HG02938 (cell line): ENCODE data around the gene FOXK1.

ENCODE experiments used
- ATAC-seq: cut with Tn5 transposase; IDR thresholded peaks from one replicate; pipeline ENCODE4 v1.9.1; 2021; ENCODE audit warnings: mild to moderate bottlenecking, moderate library complexity; ENCODE audit not compliant: unreplicated experiment

FOXK1 gene

DNA sequence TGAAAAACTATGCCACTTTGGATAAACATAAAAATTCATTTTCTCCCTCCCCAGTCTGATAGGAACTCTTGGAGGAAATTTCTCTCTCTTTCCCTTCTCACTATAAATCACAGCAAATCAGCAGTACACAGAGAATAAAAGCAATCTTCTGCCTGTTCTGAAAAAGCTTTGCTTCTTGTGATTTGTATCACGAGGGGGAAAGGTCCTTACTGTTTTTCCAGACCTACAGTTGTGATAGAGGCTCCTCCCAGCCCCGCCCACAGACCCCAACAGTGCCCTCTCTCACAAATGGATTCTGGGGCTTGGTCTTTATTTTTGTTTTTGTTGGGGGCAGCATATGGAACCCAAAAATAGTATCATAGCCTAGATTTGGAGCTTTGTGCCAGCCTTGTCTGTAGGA, 12.2 kb downstream of the FOXK1 start:
- no peak for ATAC-seq

DNA sequence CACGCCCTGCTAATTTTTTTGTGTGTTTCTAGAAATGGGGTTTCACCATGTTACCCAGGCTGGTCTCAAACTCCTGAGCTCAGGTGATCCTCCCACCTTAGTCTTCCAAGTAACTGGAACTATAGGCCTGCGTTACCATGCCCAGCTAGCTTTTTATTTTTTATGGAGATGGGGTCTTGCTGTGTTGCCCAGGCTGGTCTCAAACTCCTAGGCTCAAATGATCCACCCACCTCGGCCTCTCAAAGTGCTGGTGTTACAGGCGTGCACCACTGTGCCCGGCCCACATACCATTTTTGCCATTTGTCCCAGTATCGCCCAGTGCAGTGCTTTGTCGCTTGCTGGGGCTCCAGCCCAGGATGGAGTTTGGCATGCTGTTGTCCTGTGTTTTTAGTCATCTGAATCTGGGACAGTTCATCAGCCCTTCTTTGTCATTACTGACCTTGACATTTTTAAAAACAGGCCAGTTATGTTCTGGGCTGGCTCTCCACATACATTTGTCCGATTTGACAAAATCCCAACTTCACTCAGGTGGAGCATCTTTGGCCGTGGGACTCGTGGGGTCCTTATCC, 16.7 kb downstream of the FOXK1 start:
- ATAC-seq, result no peak

DNA sequence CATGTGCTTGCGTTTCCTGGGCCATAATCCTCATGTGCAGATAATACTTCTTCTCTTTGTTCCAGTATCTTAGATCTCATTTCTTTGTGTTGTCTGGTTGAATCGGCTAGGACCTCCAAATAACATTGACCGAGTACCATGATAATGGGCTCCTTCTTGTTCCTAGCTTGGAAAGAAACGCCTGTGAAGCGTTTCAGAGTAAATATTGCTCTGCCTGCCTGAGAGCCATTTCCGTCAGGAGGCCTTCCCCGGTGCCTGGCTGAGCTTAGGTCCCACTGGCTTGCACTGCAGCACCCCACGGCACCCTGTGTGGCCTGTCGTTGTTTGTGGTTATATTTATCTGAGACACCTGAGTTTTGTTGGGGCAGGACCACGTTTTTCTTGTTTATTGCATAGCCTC, 17.7 kb downstream of the FOXK1 start:
- no peak for ATAC-seq

DNA sequence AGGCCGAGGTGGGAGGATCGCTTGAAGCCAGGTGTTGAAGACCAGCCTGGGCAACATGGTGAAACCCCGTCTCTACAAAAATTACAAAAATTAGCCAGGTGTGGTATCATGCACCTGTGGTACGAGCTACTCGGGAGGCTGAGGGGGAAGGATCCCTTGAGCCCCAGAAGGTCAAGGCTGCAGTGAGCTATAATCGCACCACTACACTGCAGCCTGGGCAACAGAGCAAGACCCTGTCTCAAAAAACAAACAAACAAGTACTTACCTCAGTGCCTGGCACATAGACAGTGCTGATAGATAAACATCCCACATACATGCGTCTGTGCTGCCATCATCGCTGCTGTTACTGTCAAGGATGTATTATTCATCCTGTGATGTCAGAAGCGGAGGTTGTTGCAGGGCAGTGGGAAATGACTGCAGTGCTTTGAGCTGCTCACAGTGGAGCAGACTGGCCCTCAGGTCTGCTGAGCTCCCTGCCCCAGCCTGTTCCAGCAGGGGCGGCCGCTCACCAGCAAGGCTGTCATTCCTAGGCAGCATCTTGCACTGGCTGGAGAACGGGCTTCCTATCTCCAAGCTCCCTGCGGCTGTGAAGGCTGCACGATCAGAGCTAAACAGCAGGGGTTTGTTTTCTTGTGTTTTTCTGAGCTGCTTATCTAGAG, 18.6 kb downstream of the FOXK1 start:
- ATAC-seq, result no peak

DNA sequence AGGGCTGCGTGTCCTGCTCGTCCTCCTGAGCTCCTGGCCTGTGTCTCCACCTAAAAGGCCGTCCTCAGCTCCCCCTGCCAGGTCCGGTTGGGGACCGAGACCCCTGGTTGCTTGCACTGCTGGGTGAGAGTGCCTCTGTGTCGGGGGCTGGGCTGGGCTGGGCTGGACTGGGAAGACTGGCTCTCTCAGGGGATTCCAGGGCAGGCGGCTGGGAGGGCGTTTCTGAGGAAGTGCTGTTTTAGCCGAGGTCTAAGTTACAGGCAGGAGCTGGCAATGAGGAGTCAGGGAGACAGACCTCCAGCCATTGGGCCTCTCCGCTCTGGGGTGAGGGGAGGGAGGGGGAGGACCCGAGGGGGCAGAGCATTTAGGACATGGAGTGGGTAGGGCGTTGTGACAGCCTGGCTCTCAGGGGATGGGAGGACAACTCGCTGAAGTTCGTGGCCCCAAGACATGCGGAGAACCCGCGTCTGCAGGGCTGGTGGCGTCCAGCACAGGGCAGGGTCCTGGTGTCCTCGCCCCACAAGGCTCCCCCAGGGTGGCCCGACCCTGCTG, 20.9 kb downstream of the FOXK1 start:
- no peak for ATAC-seq

DNA sequence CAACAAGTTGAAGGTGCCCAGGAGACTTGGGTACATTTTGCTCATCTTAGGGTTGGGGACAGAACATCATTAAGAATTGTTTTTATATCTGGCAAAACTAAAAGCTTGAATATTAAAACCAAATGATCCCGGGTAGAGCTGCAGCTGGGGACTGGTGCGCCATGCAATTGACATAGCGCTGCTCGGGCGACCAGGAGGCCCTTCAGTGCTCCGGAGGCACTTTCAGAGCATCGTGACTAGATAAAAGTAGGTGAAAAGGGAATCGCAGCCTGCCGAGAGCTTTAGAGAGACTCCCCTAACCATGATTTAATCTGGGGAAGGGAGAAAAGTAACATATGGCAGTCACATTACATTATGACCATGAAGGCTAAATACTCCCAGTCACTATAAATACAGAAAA, 21.4 kb downstream of the FOXK1 start:
- no peak for ATAC-seq

DNA sequence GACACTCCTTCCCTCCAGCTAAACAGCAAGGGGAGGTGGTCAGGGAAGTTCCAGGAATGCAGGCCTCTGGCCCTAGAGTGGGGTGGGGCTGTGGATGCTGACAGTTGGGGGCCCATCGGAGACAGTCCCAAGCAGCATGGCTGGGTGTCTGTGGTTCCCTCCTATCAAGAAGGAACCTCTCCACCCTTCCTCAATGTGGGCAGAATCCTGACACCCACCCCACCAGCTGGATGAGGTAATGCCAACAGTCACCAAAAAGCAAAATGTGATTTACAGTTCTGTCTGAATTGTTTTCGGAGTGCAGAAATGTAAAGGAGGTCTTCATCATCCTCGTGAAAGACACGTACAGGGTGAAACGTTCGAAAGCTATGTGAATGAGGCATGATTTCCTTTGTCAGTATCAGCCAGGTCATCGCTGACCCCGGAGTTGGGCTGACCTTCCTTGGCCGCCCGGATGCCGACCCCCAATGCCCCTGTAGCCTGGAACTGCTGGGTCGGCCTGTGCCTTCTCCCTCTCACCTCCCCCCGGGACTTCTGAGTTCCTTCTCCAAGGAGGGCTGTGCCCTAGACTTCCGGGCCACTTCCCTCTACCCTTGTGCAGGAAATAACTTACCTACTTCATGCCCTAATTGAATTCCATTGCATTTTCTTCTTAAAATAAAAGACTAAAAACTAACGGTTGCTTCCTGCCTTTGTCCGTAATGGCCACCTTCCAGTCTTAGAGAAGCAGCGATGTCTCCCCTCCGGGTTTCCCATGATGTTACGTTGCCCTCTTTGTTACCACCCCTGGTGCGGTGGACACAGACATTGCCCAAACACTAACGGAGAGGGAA, 24.5 kb downstream of the FOXK1 start:
- no peak for ATAC-seq

DNA sequence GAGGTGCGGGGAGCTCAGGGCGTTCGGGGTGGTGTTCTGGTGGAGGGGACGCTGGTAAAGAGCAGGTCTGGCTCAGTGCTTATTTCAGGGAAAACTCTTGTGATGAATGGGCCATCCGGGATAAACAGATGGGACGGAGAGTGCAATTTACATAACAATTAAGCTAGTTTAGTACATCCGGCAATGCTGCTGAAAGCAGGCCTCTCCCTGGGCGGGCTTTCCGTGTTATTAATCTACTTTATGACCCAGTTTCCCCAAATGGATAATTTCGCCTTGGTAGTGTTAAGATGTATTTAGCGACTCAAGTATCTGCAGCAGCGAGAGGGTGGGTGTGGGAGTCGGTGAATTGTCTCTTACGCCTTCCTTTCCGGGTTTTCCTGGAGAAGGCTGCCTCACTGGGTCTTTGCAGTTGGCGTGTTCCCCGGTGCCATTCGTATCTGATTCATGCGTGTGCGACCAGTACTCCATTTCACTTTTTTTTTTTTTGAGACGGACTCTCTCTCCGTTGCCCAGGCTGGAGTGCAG, 25.2 kb downstream of the FOXK1 start:
- no peak for ATAC-seq

DNA sequence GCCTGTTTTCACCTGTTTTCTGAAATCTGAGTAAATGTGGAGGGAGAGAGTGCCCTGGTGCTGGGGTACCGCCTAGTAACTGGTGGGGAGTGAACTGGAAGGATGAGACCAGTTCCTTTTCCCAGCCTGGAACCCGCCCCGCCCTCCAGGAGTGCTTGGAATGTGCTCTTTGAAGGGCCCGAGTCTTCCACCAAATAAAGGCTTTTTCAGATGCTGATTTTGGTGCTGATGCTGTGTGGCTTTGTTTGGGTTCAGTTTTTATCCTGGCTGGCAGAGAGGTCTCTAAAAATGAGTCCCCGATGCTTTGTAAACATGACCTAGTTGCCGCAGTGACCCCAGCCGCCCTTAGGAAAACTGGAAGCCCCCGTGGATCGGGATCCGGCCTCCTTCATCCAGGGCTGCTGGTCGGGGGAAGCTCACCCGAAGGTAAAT, 25.9 kb downstream of the FOXK1 start:
- ATAC-seq, result no peak

DNA sequence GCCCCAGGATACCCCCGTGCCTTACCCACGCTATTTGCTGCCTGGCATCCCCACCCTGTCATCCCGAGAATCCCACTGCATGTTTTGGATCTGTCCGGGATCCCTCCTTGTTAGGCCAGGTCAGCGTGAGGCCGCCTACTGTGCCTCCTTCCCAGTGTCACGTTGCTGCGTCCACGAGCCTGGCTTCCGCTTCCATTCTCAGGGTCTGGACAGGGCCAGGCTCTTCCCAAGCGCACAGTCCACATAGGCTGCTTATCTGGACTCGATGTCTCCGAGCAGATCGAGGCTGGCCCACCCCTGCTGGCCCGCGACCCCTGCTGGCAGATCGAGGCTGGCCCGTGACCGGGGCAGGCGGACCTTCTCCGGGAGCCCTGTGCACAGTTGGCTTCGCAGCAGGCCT, 27.1 kb downstream of the FOXK1 start:
- ATAC-seq, result no peak

DNA sequence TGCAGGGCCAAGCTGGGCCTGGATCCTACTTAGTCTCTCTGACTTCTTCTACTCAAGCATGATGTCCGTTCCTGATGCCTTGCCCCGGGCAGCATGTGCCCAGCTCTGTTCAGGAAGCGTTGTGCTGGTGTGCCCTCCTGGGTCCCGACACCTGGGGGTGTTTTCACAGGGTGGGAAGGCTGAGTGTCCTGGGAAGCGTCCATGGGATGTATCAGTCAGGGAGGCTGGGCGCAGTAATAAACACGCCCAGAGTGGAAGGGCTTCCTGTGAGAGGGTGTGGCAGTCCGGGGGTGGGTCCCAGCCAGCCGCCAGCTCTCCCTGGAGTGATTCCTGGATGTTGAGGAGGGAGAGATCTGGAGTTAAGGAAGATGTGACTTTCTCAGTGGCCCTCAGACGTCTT, 29.0 kb downstream of the FOXK1 start:
- no peak for ATAC-seq

DNA sequence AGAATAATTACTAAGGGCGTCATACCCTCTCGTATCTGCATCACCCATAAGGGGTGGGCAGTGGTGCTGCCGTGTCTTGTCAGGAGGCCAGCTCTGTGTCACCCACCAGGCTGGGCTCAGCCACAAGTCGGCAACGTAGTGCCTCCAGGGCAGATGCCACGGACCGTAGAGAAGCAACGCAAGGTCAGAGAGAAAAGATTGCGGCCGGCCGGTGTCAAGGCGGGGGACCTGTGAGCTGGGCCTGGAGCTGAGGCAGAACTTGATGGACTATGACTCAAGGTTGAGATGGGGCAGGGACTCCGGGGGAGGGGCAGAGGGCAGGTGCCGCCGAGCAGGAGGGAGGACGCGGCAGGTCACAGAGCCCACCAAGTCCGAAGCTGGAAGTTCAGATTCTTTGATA, 29.5 kb downstream of the FOXK1 start:
- no peak for ATAC-seq

DNA sequence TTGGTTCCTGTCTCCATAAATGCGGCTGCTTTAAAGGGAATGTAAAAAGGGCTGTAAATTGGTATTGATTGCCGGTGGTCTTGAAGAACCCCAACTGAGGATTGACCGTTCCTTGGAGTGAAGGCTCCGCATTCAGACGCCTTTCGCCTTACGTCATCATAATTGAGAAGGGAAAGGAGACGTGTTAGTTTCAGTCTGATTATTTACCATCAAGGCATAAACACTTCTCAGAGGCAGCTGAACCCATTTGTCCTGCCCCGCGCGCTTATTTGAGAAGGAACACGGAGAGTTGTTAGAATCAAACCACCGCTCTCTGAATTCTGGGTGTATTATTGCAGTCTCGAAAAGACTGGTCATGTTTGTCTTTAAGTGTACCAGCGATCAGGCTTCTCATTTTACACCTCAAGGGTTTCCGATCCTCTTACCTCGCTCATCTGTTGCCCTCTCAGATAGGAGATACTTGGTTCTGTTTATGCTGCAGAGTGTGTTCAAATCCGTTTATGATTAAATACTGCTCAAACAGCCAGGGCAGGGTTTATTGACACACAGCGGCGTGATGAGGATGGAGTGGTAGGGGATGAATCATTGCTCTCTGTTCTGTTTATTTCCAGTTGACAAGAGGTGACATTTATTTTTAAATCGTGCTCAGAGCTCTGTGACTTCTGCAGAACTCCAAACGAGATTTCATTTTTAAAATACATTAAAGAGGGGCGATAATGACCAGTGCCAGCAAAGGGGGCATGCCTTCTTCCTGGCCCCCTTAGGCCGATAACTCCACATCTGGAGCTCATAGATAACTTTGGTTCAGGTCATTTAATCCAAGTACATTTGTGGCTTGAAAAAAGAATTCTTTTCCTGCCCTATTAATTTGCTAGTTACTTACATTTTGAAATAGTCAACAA, 30.4 kb downstream of the FOXK1 start:
- peak; percentile 55 for ATAC-seq

DNA sequence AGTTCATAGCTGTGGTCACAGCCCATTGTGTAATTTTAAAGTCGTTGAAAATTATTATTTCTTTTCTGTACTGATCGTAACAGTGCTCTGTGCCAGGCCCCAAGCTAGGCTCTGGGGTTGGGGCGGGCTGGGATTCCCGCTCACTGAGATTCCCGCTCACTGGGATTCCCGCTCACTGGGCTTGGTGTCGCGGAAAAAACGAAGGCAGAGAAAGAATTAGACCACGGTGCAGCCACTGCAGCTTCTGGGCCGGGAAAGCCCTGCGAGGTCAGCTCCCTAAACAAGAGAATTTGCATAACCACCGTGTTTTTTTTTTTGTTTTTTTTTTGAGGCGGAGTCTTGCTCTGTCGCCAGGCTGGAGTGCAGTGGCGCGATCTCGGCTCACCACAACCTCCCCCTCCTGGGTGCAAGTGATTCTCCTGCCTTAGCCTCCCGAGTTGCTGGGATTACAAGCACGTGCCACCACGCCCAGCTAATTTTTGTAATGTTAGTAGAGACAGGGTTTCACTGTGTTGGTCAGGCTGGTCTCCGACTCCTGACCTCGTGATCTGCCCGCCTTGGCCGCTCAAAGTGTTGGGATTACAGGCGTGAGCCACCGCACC, 31.2 kb downstream of the FOXK1 start:
- peak; percentile 67 for ATAC-seq

DNA sequence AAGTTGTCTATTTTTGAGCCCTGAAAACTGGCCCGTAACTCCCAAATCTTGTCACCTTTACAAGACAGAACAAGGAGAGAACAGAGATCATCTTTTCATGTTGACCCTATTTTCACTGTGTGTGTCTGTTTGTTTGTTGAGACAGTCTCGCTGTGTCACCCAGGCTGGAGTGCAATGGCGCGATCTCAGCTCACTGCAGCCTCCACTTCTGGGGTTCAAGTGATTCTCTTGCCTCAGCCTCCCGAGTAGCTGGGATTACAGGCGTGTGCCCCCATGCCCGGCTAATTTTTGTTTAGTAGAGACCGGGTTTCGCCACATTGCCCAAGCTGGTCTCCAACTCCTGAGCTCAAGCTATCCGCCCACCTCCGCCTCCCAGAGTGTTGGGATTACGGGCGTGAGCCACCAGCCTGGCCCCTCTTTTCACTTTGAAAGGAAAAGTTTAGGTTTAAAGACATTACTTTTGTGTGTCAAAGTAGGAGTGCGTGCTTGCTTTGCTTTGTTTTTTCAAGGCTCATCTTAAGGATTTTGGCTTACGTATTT, 32.1 kb downstream of the FOXK1 start:
- no peak for ATAC-seq

DNA sequence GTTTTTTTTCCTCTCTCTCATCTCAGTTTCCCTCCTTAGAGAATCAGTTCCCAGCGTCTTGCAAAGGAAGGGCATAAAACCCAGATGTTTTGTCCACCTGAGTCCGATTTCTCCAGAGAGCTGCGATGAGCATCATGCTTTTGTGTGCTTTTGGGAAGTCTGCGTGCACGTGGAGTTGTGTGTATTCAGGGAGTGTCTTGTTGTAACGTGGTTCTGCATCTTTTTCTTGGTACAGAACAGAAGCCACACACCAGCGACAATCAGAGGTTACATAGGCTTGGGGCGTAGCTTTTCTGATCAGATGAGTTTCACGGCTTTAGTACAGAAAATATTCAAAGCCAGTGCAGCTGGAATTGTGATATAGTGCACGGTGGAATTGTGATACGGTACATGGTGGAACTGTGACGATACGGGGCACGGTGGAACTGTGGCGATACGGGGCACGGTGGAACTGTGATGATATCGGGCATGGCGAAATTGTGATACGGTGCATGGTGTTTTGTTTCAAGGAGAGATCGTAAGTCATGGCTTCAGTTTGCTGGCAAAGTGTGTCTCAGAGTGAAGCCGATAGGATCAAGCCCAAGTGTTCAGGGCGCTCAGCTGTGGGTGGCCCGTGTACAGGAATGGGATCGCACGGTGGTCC, 32.8 kb downstream of the FOXK1 start:
- no peak for ATAC-seq

DNA sequence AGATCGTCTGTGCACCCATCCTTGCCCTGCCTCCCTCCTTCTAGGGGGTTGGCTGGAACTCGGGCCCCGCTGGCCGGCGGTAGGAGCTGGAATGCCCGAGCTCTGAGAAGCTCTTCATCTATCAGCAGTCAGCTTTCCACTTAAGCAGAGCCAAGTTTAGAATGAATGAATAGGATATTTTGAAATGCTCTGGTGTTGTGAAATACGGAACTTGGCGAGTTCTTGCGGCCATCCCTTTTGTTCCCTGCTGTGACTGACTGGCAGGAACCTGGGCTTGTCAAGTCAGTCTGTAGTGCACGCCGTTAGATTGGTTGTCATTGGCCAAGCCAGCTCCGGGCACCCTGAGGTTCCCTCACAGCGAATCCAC, 33.3 kb downstream of the FOXK1 start:
- no peak for ATAC-seq

DNA sequence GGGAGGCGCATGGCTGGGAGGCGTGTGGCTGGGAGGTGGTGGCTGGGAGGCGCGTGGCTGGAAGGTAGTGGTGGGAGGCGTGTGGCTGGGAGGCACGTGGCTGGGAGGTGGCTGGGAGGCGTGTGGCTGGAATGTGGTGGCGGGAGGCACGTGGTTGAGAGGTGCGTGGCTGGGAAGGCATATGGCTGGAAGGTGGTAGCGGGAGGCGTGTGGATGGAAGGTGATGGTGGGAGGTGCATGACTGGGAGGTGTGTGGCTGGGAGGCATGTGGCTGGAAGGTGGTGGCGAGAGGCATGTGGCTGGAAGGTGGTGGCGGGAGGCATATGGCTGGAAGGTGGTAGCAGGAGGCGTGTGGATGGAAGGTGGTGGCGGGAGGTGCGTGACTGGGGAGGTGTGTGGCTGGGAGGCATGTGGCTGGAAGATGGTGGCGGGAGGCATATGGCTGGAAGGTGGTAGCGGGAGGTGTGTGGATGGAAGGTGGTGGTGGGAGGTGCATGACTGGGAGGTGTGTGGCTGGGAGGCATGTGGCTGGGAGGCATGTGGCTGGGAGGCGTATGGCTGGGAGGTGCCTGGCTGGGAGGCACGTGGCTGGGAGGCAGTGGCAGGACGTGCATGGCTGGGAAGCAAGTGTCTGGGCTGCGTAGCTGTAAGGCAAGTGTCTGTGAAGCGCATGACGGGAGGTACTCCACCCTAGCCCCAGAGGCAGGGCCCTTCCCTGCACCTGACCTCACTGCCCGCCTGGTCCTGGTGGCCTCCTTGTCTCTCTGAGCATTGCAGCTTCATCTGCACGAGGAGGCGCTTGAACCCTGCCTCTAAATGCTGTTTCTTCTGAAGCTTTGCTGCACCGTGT, 35.1 kb downstream of the FOXK1 start:
- ATAC-seq, result no peak

DNA sequence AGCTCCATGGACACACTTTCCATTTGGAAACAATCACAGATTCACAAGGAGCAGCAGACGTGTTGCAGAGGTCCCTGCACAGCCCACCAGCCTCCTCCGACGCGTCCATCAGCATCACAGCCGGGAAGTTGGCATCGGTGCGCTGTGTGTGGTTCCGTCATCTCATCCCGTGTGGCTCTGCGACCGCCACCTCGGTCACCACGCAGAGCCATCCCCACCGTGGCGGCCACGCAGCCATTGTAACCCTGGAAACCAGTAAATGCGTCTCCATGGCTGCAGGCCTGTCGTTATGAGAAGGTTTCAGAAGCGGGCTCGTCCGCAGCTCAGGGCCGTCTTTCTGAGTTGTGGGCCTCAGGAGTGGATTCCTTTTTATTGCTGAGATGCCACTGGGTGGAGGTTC, 36.0 kb downstream of the FOXK1 start:
- no peak for ATAC-seq
